Activated CD4-positive, alpha-beta T cell treated with anti-CD3 and anti-CD28 coated beads, Interleukin-2, amount 10 ng/mL, durations not matched to agents 24 days and 14 days (primary cell): ENCODE data around the gene DICER1. TPM values are rescaled to one million over a fixed set of nuclear protein-coding genes. Genes with fewer than 3 reads are reported as not detected.
"Not testable (repeated sequence)": the region's sequence is repeated elsewhere in the genome, so short reads cannot be mapped to it uniquely, and the experiment has no call there.

Experiments
- DNase-seq: peaks from one replicate; pipeline ENCODE4 v3.0.0; 2022
- H3K27ac Mint-ChIP-seq: one replicate; pipeline ENCODE4 v1.8.0; 2022; ENCODE audit warnings: mild to moderate bottlenecking, mixed read lengths
- H3K27me3 Mint-ChIP-seq: one replicate; pipeline ENCODE4 v1.8.0; 2022; ENCODE audit warnings: mixed read lengths
- H3K36me3 Mint-ChIP-seq: one replicate; pipeline ENCODE4 v1.8.0; 2022; ENCODE audit warnings: low read depth, mild to moderate bottlenecking, mixed read lengths
- H3K4me1 Mint-ChIP-seq: one replicate; pipeline ENCODE4 v1.8.0; 2021; ENCODE audit warnings: mixed read lengths
- H3K4me3 Mint-ChIP-seq: one replicate; pipeline ENCODE4 v1.8.0; 2022; ENCODE audit warnings: mild to moderate bottlenecking, moderate library complexity, mixed read lengths
- H3K9me3 Mint-ChIP-seq: one replicate; pipeline ENCODE4 v1.8.0; 2021; ENCODE audit warnings: mixed read lengths
- intact Hi-C: fragments of 100-400 bp; cut with micrococcal nuclease; formaldehyde crosslinking; loops from one replicate; pipeline ENCODE4 v1.15.1; 2023
- total RNA-seq: library from RNA; stranded (reverse); gene quantifications from 2 replicates; pipeline ENCODE4 v1.2.3, GENCODE V29; 2022

Gene DICER1
- total RNA-seq, 1 donor from 2014 or later = 77.0 TPM

- Mint-ChIP-seq H3K36me3 (peaks cover 31% of the 10 kb centered on the region), H3K27ac (no peak overlapping the region), H3K4me1 (peaks cover 42% of the 10 kb centered on the region), H3K4me3 (no peak overlapping the region), H3K27me3 (no peaks in the 10 kb centered on the region), H3K9me3 (peaks cover 11% of the 10 kb centered on the region)
- no peak for DNase-seq
- intact Hi-C loops = no loop called here
Observed at GRCh38 chr14:95150910-95151309, 6.4 kb downstream of the DICER1 start.

DNA sequence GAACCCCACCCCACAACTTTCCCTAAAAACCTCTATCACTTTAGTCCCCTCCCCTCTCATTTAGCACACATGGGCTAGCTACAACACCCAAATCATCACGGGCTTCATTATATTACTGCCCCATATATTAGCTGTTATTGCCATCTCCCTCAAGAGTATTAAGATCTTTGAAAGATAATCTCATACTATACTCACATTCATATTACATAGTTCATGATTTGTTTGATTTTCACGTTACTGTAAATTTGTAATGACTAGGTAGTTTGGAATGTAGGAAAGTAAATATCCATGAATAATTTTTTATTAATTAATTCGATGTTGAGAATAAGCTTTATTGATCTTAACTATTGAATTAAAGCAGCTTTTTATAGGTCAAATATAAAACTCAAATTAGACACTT, 7.9 kb downstream of the DICER1 start:
- Mint-ChIP-seq H3K4me1 (peaks cover 35% of the 10 kb centered on the region), H3K4me3 (no peak overlapping the region), H3K27ac (no peak overlapping the region), H3K27me3 (no peaks in the 10 kb centered on the region), H3K9me3 (peaks cover 20% of the 10 kb centered on the region), H3K36me3 (peaks cover 40% of the 10 kb centered on the region)
- intact Hi-C loops = no loop called here
- DNase-seq = no peak

DNA sequence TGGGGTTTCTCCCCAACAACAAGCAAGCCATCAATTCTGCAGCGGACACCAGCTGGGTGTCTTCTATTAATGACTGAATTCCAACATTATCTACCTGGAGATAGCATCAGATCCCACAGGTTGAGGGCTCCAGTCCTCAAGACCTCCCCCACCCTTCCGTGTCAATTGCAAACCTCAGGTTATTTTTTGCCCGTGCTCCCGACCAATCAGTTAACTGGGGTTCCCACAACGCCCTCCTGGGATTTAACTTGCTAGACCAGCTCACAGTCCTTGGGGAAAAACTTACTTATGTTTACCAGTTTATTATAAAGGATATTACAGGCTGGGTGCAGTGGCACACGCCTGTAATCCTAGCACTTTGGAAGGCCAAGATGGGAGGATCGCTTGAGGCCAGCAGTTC, 9.7 kb downstream of the DICER1 start:
- intact Hi-C loops = no loop called here
- H3K36me3 Mint-ChIP-seq = peaks cover 33% of the 10 kb centered on the region
- H3K27ac Mint-ChIP-seq = no peak overlapping the region
- no peak overlapping the region for H3K4me3 Mint-ChIP-seq
- peaks cover 20% of the 10 kb centered on the region for H3K9me3 Mint-ChIP-seq
- no peak for DNase-seq
- H3K4me1 Mint-ChIP-seq = peaks cover 30% of the 10 kb centered on the region
- H3K27me3 Mint-ChIP-seq = no peaks in the 10 kb centered on the region

DNA sequence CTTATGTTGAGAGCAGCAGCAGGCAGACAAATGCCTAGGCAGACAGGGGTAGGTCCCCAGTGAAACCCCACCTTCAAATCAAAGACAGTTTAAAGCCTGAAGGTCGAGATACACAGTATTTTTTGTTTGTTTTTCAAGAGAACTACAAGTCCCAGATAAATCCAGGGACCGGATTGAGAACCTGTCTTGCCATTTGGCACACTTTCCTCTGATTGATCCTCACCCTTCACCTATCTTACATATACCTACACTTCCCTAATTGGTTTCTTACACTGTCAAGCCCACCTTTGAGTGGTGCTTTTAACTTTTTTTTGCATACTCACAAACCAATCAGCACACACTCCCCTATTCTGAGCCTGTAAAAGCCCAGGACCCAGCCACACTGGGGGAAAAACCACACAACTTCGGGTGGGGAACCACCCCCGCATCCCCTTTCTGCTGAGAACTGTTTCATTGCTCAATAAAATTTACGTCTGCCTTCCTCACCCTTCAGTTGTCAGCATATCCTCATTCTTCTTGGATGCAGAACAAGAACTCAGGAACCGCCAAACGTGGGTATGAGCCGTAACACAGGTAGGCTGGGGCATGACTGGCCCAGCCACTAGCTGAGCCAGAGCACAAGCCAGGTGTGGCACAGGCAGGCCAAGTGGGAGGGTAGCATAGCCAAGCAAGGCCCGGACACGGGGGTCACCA, 11.1 kb downstream of the DICER1 start:
- Mint-ChIP-seq H3K4me1 (peaks cover 22% of the 10 kb centered on the region), H3K36me3 (peaks cover 33% of the 10 kb centered on the region), H3K4me3 (no peak overlapping the region), H3K27me3 (no peaks in the 10 kb centered on the region), H3K27ac (no peak overlapping the region), H3K9me3 (peaks cover 20% of the 10 kb centered on the region)
- DNase-seq = no peak
- intact Hi-C loops = no loop called here

DNA sequence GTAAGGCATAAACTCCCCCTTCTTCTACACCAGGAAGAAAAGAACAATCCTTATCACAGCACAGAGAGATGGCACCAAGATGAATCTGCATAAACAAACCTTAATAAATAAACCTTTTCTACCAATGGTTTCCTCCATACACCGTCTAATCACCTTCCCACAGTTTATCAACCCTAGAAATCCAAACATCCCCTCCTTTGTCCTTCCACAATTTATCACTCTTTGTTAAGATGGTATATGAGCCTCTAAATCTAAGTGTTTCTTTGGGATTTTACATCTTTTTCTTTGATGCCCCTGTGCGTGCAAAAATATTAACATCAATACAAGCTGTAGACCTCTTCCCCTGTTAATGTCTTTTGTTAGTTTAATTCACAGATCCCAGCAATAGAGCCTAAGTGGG, 12.5 kb downstream of the DICER1 start:
- intact Hi-C loops = no loop called here
- no peak overlapping the region for H3K4me3 Mint-ChIP-seq
- no peaks in the 10 kb centered on the region for H3K27me3 Mint-ChIP-seq
- DNase-seq = no peak
- H3K36me3 Mint-ChIP-seq = peaks cover 35% of the 10 kb centered on the region
- peaks cover 20% of the 10 kb centered on the region for H3K9me3 Mint-ChIP-seq
- peaks cover 19% of the 10 kb centered on the region for H3K4me1 Mint-ChIP-seq
- no peak overlapping the region for H3K27ac Mint-ChIP-seq

- Mint-ChIP-seq H3K27me3 (no peaks in the 10 kb centered on the region), H3K36me3 (peaks cover 35% of the 10 kb centered on the region)
Observed at GRCh38 chr14:95143808-95144620, 13.3 kb downstream of the DICER1 start.

DNA sequence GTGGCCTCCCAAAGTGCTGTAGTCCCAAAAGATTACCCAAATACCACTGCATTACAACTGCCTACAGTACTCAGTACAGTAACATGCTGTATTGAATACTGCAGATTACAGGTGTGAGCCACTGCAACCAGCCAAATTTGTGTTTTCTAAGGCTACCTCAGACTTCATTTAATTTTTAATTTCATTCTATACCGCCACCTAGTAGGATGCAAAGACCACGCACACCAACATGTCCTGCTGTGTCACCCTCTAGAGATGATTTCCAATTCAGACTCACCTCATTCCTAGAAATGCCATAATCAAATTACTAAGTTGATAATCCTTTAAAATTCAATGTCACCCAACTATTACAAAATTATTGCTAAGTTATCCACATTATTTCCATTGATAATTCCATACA, 15.1 kb downstream of the DICER1 start:
- intact Hi-C loops = no loop called here
- no peak for DNase-seq
- H3K4me1 Mint-ChIP-seq = peaks cover 17% of the 10 kb centered on the region
- no peak overlapping the region for H3K27ac Mint-ChIP-seq
- H3K27me3 Mint-ChIP-seq = no peaks in the 10 kb centered on the region
- peaks cover 18% of the 10 kb centered on the region for H3K9me3 Mint-ChIP-seq
- H3K36me3 Mint-ChIP-seq = peaks cover 29% of the 10 kb centered on the region
- no peak overlapping the region for H3K4me3 Mint-ChIP-seq

More at GRCh38 chr14:95143808-95144620, 13.3 kb downstream of the DICER1 start:
- DNase-seq = no peak
- Mint-ChIP-seq H3K4me1 (peaks cover 16% of the 10 kb centered on the region), H3K9me3 (peaks cover 20% of the 10 kb centered on the region), H3K27ac (no peak overlapping the region), H3K4me3 (no peak overlapping the region)
- intact Hi-C loops = no loop called here

- peaks cover 20% of the 10 kb centered on the region for H3K4me1 Mint-ChIP-seq
- DNase-seq = no peak
- intact Hi-C loops = no loop called here
- H3K4me3 Mint-ChIP-seq = no peak overlapping the region
- H3K27me3 Mint-ChIP-seq = no peaks in the 10 kb centered on the region
- no peak overlapping the region for H3K27ac Mint-ChIP-seq
- peaks cover 27% of the 10 kb centered on the region for H3K36me3 Mint-ChIP-seq
- peaks cover 16% of the 10 kb centered on the region for H3K9me3 Mint-ChIP-seq
Observed at GRCh38 chr14:95141684-95142083, 15.6 kb downstream of the DICER1 start.

- no peaks in the 10 kb centered on the region for H3K27me3 Mint-ChIP-seq
- intact Hi-C loops = no loop called here
- peaks cover 7% of the 10 kb centered on the region for H3K9me3 Mint-ChIP-seq
- peaks cover 22% of the 10 kb centered on the region for H3K4me1 Mint-ChIP-seq
- no peak overlapping the region for H3K4me3 Mint-ChIP-seq
- H3K36me3 Mint-ChIP-seq = peaks cover 18% of the 10 kb centered on the region
- H3K27ac Mint-ChIP-seq = no peak overlapping the region
- DNase-seq = no peak
Observed at GRCh38 chr14:95140060-95140858, 17.1 kb downstream of the DICER1 start.

DNA sequence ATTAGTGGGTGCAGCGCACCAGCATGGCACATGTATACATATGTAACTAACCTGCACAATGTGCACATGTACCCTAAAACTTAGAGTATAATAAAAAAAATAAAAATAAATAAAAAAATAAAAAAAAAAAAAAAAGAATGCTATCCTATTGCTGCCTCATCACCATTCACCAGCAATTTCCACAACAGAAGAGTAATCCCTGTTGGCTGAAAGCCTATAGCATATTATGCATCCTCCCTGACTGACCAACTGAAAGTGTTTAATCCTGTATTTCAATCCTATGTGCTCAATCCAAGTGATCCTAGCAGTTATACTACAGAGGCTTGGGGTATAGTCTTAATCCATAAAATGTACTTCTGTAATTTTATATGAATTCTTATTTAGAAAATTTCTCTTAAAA, 18.5 kb downstream of the DICER1 start:
- intact Hi-C loops = no loop called here
- Mint-ChIP-seq H3K36me3 (peaks cover 10% of the 10 kb centered on the region), H3K4me3 (no peak overlapping the region), H3K27ac (no peak overlapping the region), H3K27me3 (no peaks in the 10 kb centered on the region), H3K9me3 (no peaks in the 10 kb centered on the region), H3K4me1 (peaks cover 27% of the 10 kb centered on the region)
- DNase-seq = no peak

DNA sequence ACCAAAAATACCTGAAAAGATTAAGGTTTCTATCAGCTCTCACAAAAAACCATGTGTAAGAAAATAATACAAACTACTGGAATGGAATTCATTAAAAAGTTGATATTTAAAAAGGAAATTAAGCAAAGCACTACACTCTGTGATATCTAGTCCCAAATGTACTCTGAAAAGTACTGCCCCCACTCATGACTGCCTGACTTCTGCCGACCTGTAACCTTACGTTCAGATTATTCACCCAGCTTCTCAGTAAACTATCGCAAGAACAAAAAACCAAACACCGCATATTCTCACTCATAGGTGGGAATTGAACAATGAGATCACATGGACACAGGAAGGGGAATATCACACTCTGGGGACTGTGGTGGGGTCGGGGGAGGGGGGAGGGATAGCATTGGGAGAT, 18.9 kb downstream of the DICER1 start:
- intact Hi-C loops, H3K4me3 Mint-ChIP-seq, H3K9me3 Mint-ChIP-seq, H3K27me3 Mint-ChIP-seq, H3K27ac Mint-ChIP-seq, H3K36me3 Mint-ChIP-seq, DNase-seq: not testable (repeated sequence)
- peaks cover 25% of the 10 kb centered on the region for H3K4me1 Mint-ChIP-seq

DNA sequence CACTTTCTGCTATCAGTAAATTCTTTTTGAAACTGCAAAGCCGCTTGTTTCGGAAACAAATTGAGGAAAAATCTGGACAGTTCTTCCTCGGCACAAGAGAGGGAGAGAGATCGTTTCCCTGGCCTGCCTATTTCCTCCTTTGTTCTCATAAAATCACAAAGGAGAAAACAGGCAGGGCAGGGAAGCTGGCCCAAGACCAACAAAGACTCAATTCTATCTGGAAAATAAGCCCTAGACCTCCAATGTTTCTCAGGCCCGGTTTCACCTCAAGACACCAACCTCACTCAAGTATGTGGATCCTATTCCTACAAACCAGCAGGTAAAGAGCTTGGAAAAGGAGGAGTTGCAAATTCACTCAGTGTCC, 19.5 kb downstream of the DICER1 start:
- intact Hi-C loops = no loop called here
- Mint-ChIP-seq H3K4me3 (no peak overlapping the region), H3K4me1 (peaks cover 24% of the 10 kb centered on the region)

DNA sequence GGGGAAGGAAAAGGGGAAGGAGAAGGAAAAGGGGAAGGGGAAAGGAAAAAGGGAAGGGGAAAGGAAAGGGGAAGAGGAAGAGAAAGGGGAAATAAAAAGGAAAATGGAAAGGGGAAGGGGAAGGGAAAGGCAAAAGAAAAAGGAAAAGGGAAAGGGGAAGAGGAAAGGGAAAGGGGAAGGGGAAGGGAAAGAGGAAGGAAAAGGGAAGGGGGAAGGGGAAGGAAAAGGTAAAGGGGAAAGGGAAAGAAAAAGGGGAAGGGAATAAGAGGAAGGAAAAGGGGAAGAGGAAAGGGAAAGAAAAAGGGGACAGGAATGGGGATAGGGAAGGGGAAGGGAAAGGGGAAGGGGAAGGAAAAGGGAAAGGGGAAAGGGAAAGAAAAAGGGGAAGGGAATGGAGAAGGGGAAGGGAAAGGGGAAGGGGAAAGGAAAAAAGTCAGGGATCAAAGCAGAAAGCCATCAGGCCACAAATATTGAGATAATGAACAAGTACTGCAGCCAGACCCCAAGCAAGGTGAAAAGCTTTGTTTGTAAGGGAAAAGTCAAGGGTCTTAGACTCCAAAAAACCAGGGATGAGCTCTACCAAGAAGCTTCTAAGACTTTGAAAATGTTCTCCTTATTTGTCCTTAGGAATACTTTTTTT, 20.0 kb downstream of the DICER1 start:
- Mint-ChIP-seq H3K9me3 (no peaks in the 10 kb centered on the region), H3K27me3 (no peaks in the 10 kb centered on the region), H3K27ac (no peak overlapping the region)

More for the DNA sequence above, 19.5 kb downstream of the DICER1 start:
- H3K27me3 Mint-ChIP-seq = no peaks in the 10 kb centered on the region
- no peak for DNase-seq
- H3K36me3 Mint-ChIP-seq = peaks cover 16% of the 10 kb centered on the region
- H3K9me3 Mint-ChIP-seq = no peaks in the 10 kb centered on the region
- no peak overlapping the region for H3K27ac Mint-ChIP-seq

More for the DNA sequence above, 20.0 kb downstream of the DICER1 start:
- no peak for DNase-seq
- Mint-ChIP-seq H3K4me3 (no peak overlapping the region), H3K36me3 (peaks cover 21% of the 10 kb centered on the region), H3K4me1 (peaks cover 24% of the 10 kb centered on the region)
- intact Hi-C loops = no loop called here
